OCI-LY7 (cell line): ENCODE results near the gene GORASP2. TPM values are rescaled to one million over a fixed set of nuclear protein-coding genes. Genes with fewer than 3 reads are reported as not detected.

Source experiments
- BruUV-seq: library from RNA; stranded (reverse); fragments of 400-500 nt; replicated peaks from 2 replicates; lab custom pipeline; 2021; lab: Mats Ljungman, UMichigan
- CTCF ChIA-PET: fragments of 300-600 bp; sonication (Branson Sonifier 250); formaldehyde crosslinking; loops from one replicate; lab custom pipeline; 2022; ENCODE audit warnings: antibody characterized with exemption; ENCODE audit not compliant: unreplicated experiment; lab: Charles Lee
- POLR2A ChIA-PET: fragments of 300-600 bp; sonication (Branson Sonifier 250); formaldehyde crosslinking; loops from one replicate; lab custom pipeline; 2022; ENCODE audit warnings: antibody characterized with exemption; lab: Charles Lee
- DNase-seq: peaks from one replicate; pipeline ENCODE4 v3.0.0-alpha.2; 2015; ENCODE audit warnings: low spot score
- H2AFZ ChIP-seq: fragments of 200-600 bp; sonication (generic), shearing (Covaris generic); 2 replicates; pipeline ENCODE4 v1.6.1; 2014; ENCODE audit warnings: mild to moderate bottlenecking, antibody characterized with exemption, low read length, moderate library complexity
- H3K27ac ChIP-seq: fragments of 200-600 bp; sonication (generic); 2 replicates; pipeline ENCODE4 v1.5.1; 2014; ENCODE audit warnings: mixed run types, low read depth, mild to moderate bottlenecking, moderate library complexity, low read length, inconsistent platforms; ENCODE audit not compliant: poor library complexity, severe bottlenecking
- H3K36me3 ChIP-seq: fragments of 200-600 bp; sonication (generic); 2 replicates; pipeline ENCODE4 v1.6.1; 2014; ENCODE audit warnings: mild to moderate bottlenecking, antibody characterized with exemption, low read length, moderate library complexity, mixed read lengths; ENCODE audit not compliant: insufficient read depth
- H3K4me1 ChIP-seq: fragments of 200-600 bp; sonication (generic); 2 replicates; pipeline ENCODE4 v1.5.1; 2014; ENCODE audit warnings: mild to moderate bottlenecking, low read length; ENCODE audit not compliant: insufficient read depth, poor library complexity, severe bottlenecking
- H3K4me2 ChIP-seq: fragments of 200-600 bp; sonication (generic); 2 replicates; pipeline ENCODE4 v1.6.1; 2014; ENCODE audit warnings: mild to moderate bottlenecking, low read length
- H3K4me3 ChIP-seq: fragments of 200-600 bp; sonication (generic); 2 replicates; pipeline ENCODE4 v1.5.1; 2014; ENCODE audit warnings: mild to moderate bottlenecking, low read depth, low read length; ENCODE audit not compliant: poor library complexity, severe bottlenecking
- H3K79me2 ChIP-seq: fragments of 200-600 bp; sonication (generic); 2 replicates; pipeline ENCODE4 v1.6.1; 2016; ENCODE audit warnings: low read depth, mild to moderate bottlenecking, low read length, moderate library complexity, mixed read lengths; ENCODE audit not compliant: insufficient read depth
- H3K9me2 ChIP-seq: fragments of 200-600 bp; sonication (generic); 2 replicates; pipeline ENCODE4 v1.6.1; 2016; ENCODE audit warnings: mild to moderate bottlenecking, low read length, mixed read lengths; ENCODE audit not compliant: insufficient read depth
- H3K9me3 ChIP-seq: fragments of 200-600 bp; sonication (generic); 2 replicates; pipeline ENCODE4 v1.6.1; 2014; ENCODE audit warnings: mild to moderate bottlenecking, mixed run types, low read length, mixed read lengths
- H4K20me1 ChIP-seq: fragments of 200-600 bp; sonication (generic); 2 replicates; pipeline ENCODE4 v1.6.1; 2014; ENCODE audit warnings: mild to moderate bottlenecking, antibody characterized with exemption, low read length, moderate library complexity, mixed read lengths; ENCODE audit not compliant: insufficient read depth
- CTCF ChIP-seq: fragments of 200-600 bp; sonication (generic); conservative IDR thresholded peaks from 2 replicates; pipeline ENCODE4 v1.5.1; 2014; ENCODE audit warnings: mild to moderate bottlenecking, antibody characterized with exemption, low read length, moderate library complexity, mixed read lengths
- EZH2phosphoT487 ChIP-seq: fragments of 200-600 bp; sonication (generic); IDR thresholded peaks from 2 replicates; pipeline ENCODE4 v1.6.1; 2018; ENCODE audit warnings: low read depth, borderline replicate concordance, mild to moderate bottlenecking, mixed run types, antibody characterized with exemption, low read length, moderate library complexity, mixed read lengths
- intact Hi-C: fragments of 100-400 bp; cut with micrococcal nuclease; formaldehyde crosslinking; loops from one replicate; pipeline ENCODE4 v1.10.0; 2022; ENCODE audit not compliant: unreplicated experiment
- total RNA-seq, 2 experiments: library from RNA; depleted of rRNA in 1 of 2; stranded (reverse); fragments of >200 nt in 1 of 2; shearing (Covaris generic) in 1 of 2; gene quantifications; 2 replicates each; pipeline ENCODE4 v1.2.3, GENCODE V29; 2014 to 2022

The GORASP2 gene
- total RNA-seq, 2 experiments from 2014 or later: 30.7 to 94.3 TPM

DNA sequence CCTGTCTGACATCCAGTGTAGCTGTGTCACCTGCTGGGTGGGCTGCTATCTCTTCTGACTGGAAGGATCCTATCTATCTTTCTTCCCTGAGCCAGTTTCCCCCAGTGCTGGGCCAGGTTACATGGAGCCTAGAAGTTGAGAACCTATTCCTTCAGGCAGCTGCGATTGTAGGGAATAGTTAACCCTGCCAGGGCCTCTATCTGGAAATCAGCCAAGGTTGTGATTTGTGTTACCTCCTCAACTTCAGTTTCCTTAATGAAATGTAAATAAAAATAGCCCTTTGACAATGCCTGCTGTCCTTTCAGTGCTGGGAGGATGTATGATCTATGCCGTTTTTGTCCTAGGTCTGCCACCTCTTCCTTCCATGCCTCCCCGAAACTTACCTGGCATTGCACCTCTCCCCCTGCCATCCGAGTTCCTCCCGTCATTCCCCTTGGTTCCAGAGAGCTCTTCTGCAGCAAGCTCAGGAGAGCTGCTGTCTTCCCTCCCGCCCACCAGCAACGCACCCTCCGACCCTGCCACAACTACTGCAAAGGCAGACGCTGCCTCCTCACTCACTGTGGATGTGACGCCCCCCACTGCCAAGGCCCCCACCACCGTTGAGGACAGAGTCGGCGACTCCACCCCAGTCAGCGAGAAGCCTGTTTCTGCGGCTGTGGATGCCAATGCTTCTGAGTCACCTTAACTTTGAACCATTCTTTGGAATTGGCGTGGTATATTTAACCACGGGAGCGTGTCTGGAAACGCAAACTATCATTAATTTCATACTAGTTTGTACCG is 36.6 kb downstream of the GORASP2 start:
- H3K79me2 ChIP-seq: no peaks in the 10 kb centered on the region
- H3K4me3 ChIP-seq: no peak overlapping the region
- H3K9me2 ChIP-seq: no peaks in the 10 kb centered on the region
- no peak for DNase-seq
- ChIA-PET POLR2A (no interaction called here), CTCF (no interaction called here)
- intact Hi-C loops: no loop called here
- no peak overlapping the region for H3K27ac ChIP-seq
- no peaks in the 10 kb centered on the region for H4K20me1 ChIP-seq
- H3K4me1 ChIP-seq: peaks cover 4% of the 10 kb centered on the region
- no TSS peak for BruUV-seq
- no peak overlapping the region for H3K4me2 ChIP-seq
- no peaks in the 10 kb centered on the region for H3K9me3 ChIP-seq
- peaks cover 81% of the 10 kb centered on the region for H3K36me3 ChIP-seq
- no peak overlapping the region for H2AFZ ChIP-seq
- no peak for TF ChIP-seq CTCF
- TF ChIP-seq EZH2phosphoT487: no peak

GRCh38 chr2:170966648-170967396 is 37.8 kb downstream of the GORASP2 start:
- Histone ChIP-seq H3K4me3 (no peak overlapping the region), H3K4me1 (peaks cover 4% of the 10 kb centered on the region), H3K36me3 (peaks cover 69% of the 10 kb centered on the region), H4K20me1 (no peaks in the 10 kb centered on the region), H3K9me3 (no peaks in the 10 kb centered on the region), H3K79me2 (no peaks in the 10 kb centered on the region), H3K27ac (no peak overlapping the region), H2AFZ (no peak overlapping the region), H3K9me2 (no peaks in the 10 kb centered on the region), H3K4me2 (no peak overlapping the region)
- ChIA-PET POLR2A (interaction anchor here (0.6 kb wide), 3 partner anchors 14 to 340 kb away, joined by 3 to 4 read pairs (median 3); no protein-coding TSS in a partner anchor), CTCF (no interaction called here)
- DNase-seq: no peak
- TSS peak; percentile 68 for BruUV-seq
- peak; percentile 61 for TF ChIP-seq CTCF
- no peak for TF ChIP-seq EZH2phosphoT487
- intact Hi-C loops: no loop called here
